ENCODE data around the gene RPS6KA1.
"Not testable (repeated sequence)": the region's sequence is repeated elsewhere in the genome, so short reads cannot be mapped to it uniquely, and the experiment has no call there.

The RPS6KA1 gene

GRCh38 chr1:26597629-26598039 is 68.1 kb downstream of the RPS6KA1 start:
- DNase-seq (ENCODE audit: low read depth in 3 of 3) = no peak

GRCh38 chr1:26598890-26599289 is 69.3 kb downstream of the RPS6KA1 start:
- no peak for DNase-seq (ENCODE audit: low read depth in 3 of 3)

GRCh38 chr1:26602378-26602959 is 72.9 kb downstream of the RPS6KA1 start:
- DNase-seq (ENCODE audit: low read depth in 3 of 3) = no peak

GRCh38 chr1:26603856-26604255 is 74.3 kb downstream of the RPS6KA1 start:
- no peak for DNase-seq (ENCODE audit: low read depth in 3 of 3)

GRCh38 chr1:26607186-26607585 is 77.6 kb downstream of the RPS6KA1 start:
- DNase-seq (ENCODE audit: low read depth in 3 of 3) = no peak

- DNase-seq (ENCODE audit: low read depth in 3 of 3) = no peak
Observed at GRCh38 chr1:26608895-26609294, 79.3 kb downstream of the RPS6KA1 start.

- DNase-seq (ENCODE audit: low read depth in 3 of 3) = no peak
Observed at GRCh38 chr1:26610781-26611180, 81.2 kb downstream of the RPS6KA1 start.

GRCh38 chr1:26612627-26613026 is 83.1 kb downstream of the RPS6KA1 start:
- DNase-seq (ENCODE audit: low read depth in 3 of 3) = not testable (repeated sequence)

GRCh38 chr1:26614655-26615411 is 85.3 kb downstream of the RPS6KA1 start:
- DNase-seq (ENCODE audit: low read depth in 3 of 3) = no peak

GRCh38 chr1:26616881-26617280 is 87.3 kb downstream of the RPS6KA1 start:
- DNase-seq (ENCODE audit: low read depth in 3 of 3) = no peak

- no peak for DNase-seq (ENCODE audit: low read depth in 3 of 3)
Observed at GRCh38 chr1:26618561-26618960, 89.0 kb downstream of the RPS6KA1 start.

Measured in stimulated activated CD4-positive, alpha-beta T cell treated with anti-CD3 and anti-CD28 coated beads, TNF-alpha, amount 100 ng/mL, for 48 hours (primary cell).